Hepatic stellate cell (primary cell): Measurements from ENCODE around the gene ATP6V0D1.
A peak's percentile ranks its signal among the peaks of the same experiment; 100 is the strongest.

ENCODE experiments used
- DNase-seq: peaks from one replicate; pipeline ENCODE4 v3.0.0; 2011; ENCODE audit warnings: low spot score

The ATP6V0D1 gene

DNA sequence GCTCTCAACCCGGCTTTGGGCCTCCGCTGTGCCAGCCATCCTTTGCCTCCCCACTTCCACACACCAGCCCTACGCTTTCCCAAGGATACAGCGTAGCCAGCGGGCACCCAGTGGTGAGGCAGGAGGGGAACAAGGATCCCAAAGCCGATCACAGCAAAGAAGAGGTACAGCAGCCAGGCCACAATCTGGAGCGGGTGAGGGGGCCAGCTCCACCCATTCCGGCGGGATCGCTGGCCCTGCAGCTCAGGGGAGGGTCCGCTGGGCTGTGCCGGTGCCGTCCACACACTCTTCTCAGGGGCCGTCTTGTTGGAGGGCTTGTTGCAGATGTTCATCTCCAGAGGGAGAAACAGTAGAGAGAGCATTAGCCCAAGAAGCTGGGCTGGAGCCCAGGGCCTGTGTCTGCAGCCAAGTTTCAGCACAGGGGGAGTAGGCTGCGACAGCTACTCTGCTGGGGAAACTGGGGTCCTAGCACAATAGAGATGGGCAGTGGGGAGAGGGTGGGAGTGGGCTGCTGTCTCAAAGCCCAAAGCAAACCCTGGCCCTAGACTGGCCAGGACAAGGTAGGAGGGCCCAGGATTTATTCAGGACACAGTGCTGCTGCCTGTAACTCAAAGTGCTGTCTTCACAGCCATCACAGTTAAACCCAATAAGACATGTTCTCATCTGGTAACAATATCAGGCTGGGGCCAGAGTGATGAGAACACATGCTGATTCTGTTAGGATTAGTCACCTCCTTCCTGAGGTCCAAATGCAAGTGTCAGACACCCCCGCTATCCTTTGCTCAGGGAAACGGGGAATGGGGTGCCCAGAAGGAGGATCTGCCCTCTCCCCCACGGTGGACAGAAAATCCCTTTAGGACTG lies 74.6 kb downstream of the ATP6V0D1 start:
- peak; percentile 95 for DNase-seq

DNA sequence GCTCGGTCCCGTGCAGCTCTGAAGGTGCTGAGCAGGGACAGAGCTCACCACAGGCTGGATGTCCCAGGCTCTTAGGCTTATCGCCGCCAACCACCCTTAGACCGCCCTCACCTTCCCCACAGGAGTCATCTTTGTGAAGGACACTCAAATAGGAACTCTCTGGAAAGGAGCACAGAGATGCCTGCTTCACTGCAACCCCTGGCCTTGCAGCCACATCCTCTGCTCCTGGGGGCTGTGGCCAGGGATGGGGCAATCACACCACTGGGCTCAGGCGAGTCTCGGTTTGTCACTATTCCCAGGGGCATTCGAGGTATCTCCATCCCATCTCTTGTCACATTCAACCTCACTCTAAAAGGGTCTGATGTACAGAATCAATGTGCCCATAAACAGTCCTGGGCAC lies 75.6 kb downstream of the ATP6V0D1 start:
- no peak for DNase-seq

DNA sequence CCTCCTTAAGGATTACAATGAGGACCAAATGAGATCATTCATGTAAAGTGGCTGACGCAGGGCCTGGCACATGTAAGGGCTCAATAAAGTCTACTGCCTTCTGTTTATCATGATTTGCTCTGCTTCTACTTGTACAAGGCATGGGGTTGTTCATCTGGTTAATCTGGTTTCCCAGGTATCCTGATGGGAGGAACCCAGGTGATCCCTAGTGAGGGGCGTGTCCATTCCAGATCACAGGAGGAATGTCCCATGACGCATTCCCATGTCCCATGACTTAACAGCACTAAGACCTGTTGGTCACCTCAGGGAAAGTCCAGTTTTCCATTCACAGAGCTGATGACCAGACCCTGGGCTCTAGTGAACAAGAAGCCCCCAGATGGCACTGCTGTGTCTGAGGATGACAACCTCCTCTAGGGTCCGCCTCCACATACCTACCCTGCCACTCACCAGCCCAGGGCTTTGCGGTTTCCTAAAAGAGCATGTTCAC lies 76.2 kb downstream of the ATP6V0D1 start:
- no peak for DNase-seq

DNA sequence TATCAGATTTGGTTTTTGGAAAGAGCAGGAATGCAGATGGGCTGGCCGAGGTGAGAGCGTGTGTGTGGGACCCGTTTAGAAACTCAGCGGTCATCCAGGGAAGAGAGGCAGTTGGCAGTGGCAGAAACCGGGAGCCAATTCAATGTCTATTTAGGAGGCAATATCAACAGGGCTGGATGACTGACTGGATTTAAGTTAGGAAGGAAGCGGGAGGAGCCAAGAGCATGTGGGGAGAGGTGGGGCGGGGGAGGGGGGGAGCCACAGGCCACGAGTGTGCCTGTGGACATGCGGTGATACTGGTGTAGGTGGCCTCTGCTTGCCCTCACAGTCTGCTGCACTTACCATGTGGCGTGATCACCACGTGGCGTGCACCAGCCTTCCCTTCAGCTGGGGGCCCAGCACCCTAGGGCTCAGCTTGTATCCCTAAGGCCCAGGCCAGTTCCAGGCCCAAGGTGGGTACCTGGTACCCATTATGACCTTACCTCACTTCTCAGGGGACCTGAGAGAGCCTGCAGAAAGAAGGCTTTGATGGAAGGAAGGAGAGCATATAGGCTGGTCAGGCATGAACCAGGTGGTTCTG lies 76.9 kb downstream of the ATP6V0D1 start:
- DNase-seq, result no peak

DNA sequence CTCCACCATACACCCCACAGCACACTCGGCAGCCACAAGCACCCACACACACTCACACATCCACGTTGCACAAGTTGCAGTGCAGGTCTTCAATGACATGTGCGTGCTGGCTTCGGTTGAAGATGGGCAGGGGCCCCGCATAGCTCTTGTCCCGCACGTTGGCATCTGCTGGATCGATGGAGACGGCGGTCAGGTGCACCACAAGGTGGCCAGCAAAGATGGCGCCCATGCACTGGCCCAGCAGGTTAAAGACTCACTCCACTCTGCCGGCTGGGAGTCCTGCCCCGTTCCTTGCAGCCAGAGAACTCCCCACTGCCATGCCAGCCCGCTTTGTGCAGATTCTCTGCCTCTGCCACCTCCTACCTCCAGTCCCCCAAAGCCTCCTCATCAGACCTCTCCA lies 80.1 kb downstream of the ATP6V0D1 start:
- no peak for DNase-seq

DNA sequence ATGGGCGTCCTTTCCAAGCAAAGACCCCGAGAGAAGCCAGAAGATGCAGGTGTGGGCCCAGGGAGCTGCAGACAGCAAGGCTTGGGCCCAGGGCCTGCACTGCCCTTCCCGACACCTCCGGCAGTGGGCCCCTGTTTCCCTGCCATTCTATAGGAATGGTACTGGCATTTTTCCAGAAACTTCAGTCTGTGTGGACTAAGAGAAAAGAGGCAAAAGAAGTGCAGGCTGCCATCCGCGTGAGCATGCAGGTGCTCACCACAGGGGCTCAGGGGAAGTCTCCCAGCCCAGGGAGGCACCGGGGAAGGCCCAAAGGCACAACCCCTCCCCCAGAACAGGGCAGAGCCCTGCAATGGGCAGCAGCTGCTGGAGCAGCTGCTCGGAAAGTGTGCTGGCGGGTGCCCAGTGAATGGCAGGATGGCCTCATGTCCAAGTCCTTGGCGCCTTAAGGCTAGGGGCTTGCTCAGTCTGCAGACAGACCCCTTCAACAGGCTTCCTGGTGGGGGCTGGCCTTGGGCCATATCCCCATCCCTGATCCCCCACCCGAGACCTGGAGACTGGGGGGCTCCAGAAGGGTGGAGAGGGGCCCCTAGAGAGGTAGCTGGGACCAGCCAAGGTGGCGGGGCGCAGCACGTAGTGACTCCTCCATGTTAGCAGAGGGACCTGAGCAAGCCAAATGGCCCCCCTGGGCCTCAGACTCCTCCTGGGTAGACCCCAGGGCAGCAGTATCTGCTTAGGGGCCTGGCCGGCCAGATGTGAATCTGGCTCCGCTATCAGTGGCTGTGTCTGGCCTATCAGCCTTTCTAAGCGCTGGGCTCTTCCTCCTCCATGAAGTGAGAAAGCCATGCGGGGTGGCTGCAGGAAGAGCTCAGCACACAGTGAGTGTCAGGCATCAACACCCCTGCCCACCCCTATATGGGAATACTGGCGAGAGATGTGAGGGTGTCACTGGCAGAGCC lies 80.9 kb downstream of the ATP6V0D1 start:
- no peak for DNase-seq

DNA sequence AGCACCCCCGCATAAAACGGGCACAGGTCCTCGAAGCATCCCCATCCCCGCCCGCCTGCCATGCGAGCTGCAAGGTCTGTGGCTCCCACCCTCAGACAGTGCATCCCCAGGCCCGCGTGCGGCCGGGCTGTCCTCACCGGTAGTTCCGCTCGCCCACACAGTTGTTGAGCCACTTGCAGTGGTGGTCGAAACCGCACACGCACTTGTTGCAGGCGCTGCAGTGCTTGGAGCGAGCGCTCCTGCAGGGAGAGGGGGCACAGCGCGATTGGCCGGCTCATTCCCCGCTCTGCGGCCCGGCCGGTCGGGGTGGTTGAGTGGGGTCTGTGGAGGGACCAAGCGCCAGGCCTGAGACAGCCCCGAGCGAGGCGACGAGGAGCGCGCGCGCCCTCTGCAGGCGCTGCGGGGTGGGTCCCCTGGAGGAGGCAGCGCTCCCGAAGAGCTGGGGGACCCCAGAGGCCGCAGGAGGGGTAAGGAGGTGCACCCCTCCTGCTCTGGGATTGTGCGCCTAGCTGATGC lies 81.7 kb downstream of the ATP6V0D1 start:
- DNase-seq, result peak; percentile 74

DNA sequence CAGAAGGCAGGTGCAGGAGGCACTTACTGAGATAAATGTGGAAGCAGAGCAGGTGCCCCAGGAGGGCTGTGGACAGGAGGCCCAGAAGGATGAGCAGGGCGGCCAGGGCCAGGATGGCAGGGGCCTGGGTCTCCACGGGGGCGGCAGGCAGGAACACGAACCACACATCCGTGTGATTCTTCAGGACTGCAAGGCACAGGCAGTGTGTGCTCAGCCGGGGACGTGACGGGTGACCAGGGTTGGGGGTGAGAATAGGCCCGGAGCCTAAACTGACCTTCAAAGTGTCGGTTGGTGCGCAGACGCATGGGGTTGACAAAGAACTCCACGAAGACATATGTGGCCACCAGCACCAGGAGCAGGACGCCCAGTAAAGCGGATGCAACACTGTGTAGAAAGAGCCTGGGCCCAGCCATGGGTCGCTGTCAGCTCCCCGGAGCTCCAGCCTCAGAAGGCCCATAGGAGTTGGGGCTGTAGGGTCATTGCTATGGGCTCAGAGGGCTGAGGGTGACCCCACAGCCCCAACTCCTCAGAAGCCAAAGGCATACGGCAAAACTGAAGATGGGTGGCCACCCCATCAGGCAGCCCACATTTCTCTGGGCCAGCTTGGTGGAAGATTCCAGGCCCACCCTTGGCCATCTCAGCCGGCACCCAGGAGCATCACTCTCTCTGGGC lies 82.3 kb downstream of the ATP6V0D1 start:
- DNase-seq, result no peak

DNA sequence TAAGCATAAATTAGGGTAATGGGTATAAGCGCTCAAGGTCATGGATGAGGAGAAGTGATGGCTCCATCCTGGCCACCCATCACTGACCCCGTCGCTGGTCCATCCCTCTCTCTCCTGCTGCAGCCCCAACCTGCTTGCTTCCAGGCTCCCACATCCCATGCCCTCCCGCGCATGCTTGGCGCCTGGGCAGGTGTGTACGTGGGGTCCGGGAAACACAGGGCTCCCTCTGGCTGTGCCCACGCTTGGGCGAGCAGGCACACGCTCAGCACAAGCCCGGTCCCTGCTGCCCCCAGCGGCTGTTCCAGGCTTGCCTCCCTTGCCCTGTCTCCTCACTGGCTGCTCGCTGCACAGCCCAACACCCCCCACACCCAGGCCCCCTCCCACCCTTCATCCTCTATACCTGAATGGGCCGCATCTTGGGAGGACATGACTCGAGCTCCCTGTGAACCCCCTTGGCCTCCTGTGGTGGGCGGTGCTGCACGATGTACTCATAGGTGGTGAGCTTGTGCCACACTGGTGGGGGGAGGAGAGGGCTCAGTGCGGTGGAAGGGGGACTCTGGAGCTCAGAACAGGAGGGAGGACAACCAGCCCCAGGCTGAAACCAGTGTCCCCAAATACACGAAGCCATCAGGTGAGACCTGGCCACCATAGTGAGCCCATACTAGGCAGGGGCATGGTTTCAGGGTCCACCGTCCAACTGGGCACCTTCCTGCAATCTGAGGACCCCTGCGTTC lies 83.0 kb downstream of the ATP6V0D1 start:
- peak; percentile 54 for DNase-seq

DNA sequence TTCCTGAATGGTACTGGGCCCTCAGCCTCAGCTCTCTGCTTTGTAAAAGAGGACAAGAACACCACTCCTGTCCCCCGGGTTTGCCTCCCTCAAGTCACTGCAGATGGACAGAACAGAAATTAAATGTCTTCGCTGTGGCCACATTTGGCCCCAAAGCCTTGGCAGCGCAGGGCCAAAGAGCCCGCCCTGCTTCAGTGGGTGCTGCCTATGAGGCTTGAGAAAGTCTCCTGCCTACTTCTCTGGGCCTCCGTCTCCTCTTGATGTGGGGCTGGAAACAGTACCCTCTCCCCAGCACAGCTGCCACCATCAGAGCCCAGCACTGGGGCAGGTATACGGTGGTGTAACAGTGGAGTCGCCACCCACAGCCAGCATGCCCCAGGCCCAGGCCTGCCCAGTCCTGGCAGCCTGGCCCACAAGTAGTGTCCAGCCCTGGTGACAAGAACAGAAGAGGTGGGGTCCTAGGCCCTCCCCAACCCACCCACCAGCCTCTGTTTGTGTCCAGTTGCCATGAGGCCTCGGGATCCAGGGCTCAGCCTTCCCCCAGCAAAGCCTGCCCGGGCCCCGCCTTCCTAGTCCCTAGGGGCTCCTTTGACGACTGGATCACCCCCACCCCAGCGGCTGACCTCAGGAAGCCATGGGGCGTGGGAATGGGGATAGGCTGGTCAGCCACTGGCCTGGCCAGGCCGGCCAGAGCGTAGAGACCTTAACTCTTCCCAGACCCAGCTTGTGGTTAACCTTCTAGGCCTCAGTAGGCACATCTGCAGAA lies 83.7 kb downstream of the ATP6V0D1 start:
- DNase-seq, result peak; percentile 48

DNA sequence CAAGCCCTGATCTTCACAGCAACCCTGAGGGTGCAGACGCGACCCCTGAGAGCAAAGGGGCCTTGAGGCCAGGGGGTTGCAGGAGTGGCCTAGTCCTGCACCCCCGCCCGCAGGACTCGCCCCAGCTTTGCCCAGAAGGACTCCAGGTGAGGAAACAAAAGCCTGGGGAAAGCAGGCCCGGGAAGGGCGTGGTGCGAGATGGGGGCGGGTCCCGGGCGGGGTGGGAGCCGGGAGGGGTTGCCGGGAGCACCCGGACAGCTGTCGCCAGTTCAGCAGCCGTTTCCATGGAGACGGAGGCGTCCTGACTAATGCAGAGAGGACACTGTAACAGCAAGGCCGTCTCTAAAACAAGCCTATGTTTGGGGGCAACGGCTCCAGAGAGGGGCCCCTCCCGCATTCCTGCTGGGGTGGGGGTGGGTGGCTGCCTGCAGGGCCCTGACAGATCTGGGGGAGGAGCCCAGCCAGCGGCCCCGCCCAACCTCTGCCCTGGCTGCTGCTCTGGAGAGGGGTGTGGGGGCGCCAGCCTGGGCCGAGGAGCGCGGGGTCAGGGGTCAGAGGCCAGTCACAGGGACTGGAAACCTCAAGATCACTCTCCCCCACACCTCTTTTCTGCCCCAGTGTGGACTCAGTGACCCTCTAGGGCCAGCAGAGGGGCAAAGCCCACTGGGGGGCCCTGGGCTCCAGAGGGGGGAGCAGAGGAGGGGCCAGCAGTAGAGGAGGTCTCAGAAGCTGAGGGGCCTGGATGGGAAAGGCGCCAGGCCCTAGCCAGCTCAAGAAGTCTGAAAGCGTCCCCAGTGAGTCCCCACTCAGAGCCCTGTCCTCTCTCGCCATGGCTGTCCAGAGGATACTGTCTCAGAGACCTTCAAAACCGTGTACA lies 84.6 kb downstream of the ATP6V0D1 start:
- peak; percentile 97 for DNase-seq

DNA sequence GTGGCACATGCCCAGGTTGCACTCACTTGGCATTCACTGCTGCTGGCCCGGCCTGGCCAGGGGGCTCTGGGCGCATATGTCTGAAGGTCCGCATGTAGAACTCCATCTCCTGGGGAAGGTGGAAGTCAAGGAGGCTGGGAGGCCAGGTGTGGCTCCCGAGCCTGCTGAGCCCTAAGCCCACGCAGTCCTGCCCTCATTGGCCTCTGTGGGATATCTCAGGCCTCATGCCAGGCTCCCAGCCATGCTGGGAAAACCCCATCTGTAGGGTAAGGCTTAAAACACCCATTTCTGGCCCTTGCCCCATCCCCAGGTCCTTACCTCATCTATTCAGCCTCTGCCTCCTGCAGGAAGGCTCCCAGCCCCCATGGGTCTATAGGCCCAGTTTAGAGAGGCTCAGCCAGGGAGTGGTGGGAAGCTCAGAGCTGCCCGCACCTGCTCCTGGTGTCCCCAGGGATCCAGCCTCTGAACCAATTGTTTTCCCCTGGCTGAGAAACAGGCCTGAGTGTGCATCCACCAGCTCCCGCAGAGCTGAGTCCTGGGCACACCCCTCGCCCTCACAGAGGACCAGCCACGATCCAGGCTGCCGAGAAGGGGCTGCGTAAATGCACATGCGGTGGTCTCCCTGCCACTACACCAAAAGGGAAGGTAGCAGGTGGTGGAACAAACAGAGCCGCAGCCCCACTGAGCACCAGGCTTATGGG lies 85.3 kb downstream of the ATP6V0D1 start:
- DNase-seq, result no peak

DNA sequence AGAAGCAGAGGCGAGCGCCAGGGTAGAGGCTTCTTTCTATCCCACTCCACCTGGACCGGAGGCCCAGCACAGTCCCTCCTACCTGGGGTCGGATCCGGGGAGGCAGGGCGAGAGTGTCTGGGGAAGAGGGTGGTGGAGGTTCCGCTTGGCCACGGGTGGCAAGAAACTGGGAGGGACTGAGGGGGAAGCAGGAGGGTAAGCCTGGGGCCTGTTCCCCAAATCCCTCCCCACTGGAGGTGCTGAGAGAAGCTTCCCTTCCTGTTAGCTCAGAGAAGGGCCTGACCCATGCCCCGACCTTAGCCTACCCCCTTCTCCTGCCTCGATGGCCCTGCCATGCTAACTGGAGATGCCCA lies 85.9 kb downstream of the ATP6V0D1 start:
- no peak for DNase-seq

DNA sequence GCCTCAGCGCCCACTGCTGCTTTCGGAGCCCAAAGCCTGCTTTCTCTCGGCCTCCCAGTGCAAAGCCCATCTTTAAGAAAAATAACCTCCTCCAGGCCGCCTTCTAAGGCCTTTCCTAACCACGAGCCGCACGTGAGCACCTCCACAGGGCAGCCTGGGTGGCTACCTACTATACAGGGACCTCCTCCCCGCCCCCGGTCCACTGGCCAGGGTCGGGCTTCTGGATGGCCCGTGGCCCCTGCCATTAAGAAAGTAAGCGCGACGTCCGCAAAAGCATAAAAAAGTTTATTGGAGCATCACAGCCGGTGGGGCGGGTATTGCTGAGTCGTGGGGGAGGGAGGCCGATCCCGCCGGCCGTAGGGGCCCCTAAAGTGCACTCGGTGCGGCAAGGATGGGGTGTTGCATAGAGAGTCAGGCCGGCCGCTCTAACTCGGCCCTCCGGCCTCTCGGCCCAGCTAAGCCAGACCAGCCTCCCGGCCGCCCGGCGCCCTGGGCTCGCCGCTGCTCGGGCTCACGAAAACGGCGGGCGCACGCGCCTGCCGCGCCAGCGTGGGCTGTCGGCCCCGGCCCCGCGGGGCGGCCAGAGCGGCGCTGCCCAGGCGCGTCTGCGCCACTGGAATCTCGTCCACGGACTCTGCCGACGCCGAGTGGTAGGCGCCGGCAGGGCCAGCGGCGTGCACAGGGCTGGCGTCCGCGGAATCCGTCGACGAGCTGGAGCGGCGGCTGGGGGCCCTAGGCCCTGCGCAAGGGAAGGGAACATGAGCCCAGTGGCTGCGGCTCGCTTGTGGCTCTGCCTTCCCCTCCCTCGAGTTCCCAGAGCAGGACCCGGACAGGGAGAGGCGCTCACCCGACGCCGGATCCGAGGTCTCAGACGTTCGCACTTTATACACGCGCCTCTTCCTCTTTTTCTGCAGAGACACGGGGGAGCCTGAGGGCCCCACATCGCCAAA lies 86.5 kb downstream of the ATP6V0D1 start:
- no peak for DNase-seq

DNA sequence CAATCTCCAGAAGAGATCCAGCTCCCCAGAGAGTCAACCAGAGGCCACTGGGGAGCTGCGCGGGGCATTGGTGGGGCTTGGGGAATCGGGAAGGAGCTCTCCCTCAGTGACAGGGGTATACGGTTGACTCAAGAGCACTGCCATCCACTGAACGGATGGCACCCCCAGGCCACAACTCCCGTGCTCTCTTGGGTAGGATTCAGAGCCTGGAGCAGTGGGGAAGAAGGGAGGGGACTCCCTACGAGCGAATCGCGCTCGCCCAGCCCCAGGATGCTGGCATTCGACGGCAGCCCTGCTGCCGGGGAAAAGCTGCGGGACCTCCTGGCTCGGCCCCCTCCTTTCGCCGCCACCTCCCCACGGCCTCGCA lies 87.2 kb downstream of the ATP6V0D1 start:
- DNase-seq, result no peak

DNA sequence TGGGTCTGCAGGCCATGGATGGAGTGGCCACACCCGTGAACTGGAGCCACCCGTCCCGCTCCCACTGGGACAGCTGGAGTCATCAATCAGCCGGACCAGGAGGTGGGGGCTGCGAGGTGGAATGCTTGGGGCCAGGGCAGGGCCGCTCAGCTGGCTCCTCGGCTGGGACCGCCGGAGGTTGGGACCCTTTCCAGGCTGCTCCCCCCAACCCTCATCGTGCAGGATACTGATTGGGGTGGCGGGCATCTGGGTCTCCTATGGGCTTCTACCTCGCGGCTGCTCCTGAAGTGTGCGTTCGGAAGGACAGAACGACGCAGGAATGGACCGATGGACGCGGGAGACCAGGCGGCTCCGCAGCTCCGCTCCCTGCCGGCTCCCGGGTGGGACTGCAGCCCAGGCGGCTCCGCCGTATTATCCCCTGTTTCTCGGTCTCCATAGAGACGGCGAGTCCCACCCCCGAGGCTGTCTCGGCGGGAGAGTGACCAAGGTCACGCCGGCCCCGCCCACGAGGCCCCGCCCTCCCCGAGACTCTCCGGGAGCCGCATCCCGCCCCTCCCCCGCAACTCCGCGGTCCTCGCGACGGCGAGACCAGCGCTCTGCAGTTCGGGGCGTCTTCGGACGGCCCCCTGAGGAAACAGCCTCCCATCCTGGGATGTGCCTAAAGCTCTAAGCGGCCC lies 87.7 kb downstream of the ATP6V0D1 start, which contains the start of gene TPPP3:
Gene TPPP3, minus strand, starts transcription at position 388 of the 677 bp plus-strand sequence. CDS start 2,387 bp downstream, outside the sequence.
- DNase-seq, result peak; percentile 96
